Tibial nerve (tissue), 4 donors: ENCODE data around the gene C5orf58. TPM values are rescaled to one million over a fixed set of nuclear protein-coding genes. Genes with fewer than 3 reads are reported as not detected.

Experiments used
- DNase-seq, 2 donors: peaks; one replicate each; pipeline ENCODE4 v3.0.0-alpha.2; 2019; ENCODE audit warnings: low spot score in 2 of 2
- H3K27ac ChIP-seq, 4 donors: fragments of 200-600 bp; sonication (generic) in 3 of 4; one replicate each; pipeline ENCODE4 v1.5.1; 2017 to 2019; ENCODE audit warnings: mild to moderate bottlenecking in 1 of 4
- H3K27me3 ChIP-seq, 2 donors: fragments of 200-600 bp; sonication (generic) in 1 of 2; one replicate each; pipeline versions ENCODE4 v1.5.1 to v1.6.0; 2017 to 2019
- H3K36me3 ChIP-seq, 3 donors: fragments of 200-600 bp; sonication (generic); one replicate each; pipeline ENCODE4 v1.5.1; 2018 to 2019
- H3K4me1 ChIP-seq, 4 donors: fragments of 200-600 bp; sonication (generic) in 3 of 4; one replicate each; pipeline ENCODE4 v1.5.1; 2017 to 2019
- H3K4me3 ChIP-seq, 4 donors: fragments of 200-600 bp; sonication (generic) in 3 of 4; one replicate each; pipeline ENCODE4 v1.5.1; 2017 to 2019; ENCODE audit warnings: mild to moderate bottlenecking in 1 of 4, moderate library complexity in 1 of 4
- H3K9me3 ChIP-seq, 4 donors: fragments of 200-600 bp; sonication (generic) in 3 of 4; one replicate each; pipeline ENCODE4 v1.5.1; 2017 to 2019
- CTCF ChIP-seq, 5 experiments: fragments of 200-600 bp in 3 of 5; fragments of 450-650 bp in 2 of 5; sonication (generic) in 3 of 5; IDR thresholded peaks; one replicate each; pipeline ENCODE4 v1.5.1; 2016 to 2019; ENCODE audit warnings: antibody characterized with exemption in 5 of 5, mild to moderate bottlenecking in 3 of 5, moderate library complexity in 2 of 5
- EP300 ChIP-seq, 2 donors: sonication (generic); formaldehyde crosslinking; IDR thresholded peaks; one replicate each; pipeline ENCODE4 v1.6.1; 2017; ENCODE audit warnings: antibody characterized with exemption in 2 of 2, mild to moderate bottlenecking in 1 of 2
- POLR2A ChIP-seq, 2 donors: fragments of 450-650 bp; IDR thresholded peaks; one replicate each; pipeline ENCODE4 v1.6.1; 2017; ENCODE audit warnings: antibody characterized with exemption in 2 of 2, mild to moderate bottlenecking in 2 of 2, moderate library complexity in 2 of 2
- WGBS, 2 donors: methylation state at CpG; one replicate each; pipeline ENCODE4 v1.1.5; 2018; 5-methylcytosine and 5-hydroxymethylcytosine counted together
- total RNA-seq, 4 donors: library from RNA; depleted of rRNA; stranded (reverse); fragments of >200 nt; gene quantifications; one replicate each; pipeline ENCODE4 v1.1.0, GENCODE V29; 2016

The C5orf58 gene
- total RNA-seq, 4 donors from 2014 or later, result 1.5 TPM; not detected in 3

GRCh38 chr5:170221327-170221741, 11.5 kb upstream of the C5orf58 start:
- H3K4me3 ChIP-seq, result no peak overlapping the region
- no peaks in the 10 kb centered on the region for H3K27me3 ChIP-seq
- TF ChIP-seq EP300 (IDR thresholded peaks at IDR 0.05) (peak; percentile 69 to 77), CTCF (IDR thresholded peaks at IDR 0.05) (peak in 3 of 5 experiments; percentile 4 to 21 (median 12)), POLR2A (IDR thresholded peaks at IDR 0.05) (no peak)
- H3K4me1 ChIP-seq, result peaks cover 0 to 52% (median 21%) of the 10 kb centered on the region in 4 donors
- no peak for DNase-seq
- H3K9me3 ChIP-seq, result no peaks in the 10 kb centered on the region
- peak overlapping the region; percentile 49 to 89 (median 64) for H3K27ac ChIP-seq
- no peaks in the 10 kb centered on the region for H3K36me3 ChIP-seq
- WGBS, 2 donors, result 30 to 42% methylated on average over 6 of the region's 6 CpGs

GRCh38 chr5:170223360-170223759, 9.4 kb upstream of the C5orf58 start:
- Histone ChIP-seq H3K27me3 (no peaks in the 10 kb centered on the region), H3K4me3 (no peak overlapping the region), H3K4me1 (peaks cover 0 to 59% (median 21%) of the 10 kb centered on the region in 4 donors), H3K9me3 (no peaks in the 10 kb centered on the region), H3K36me3 (no peaks in the 10 kb centered on the region), H3K27ac (peak overlapping the region in 2 of 4 donors; percentile 60 to 78)
- DNase-seq, result no peak
- no peak for TF ChIP-seq POLR2A (IDR thresholded peaks at IDR 0.05)
- no peak for TF ChIP-seq CTCF (IDR thresholded peaks at IDR 0.05)
- TF ChIP-seq EP300 (IDR thresholded peaks at IDR 0.05), result no peak

- Histone ChIP-seq H3K4me3 (no peak overlapping the region), H3K36me3 (no peaks in the 10 kb centered on the region), H3K27ac (peak overlapping the region in 2 of 4 donors; percentile 60 to 78), H3K27me3 (no peaks in the 10 kb centered on the region), H3K9me3 (no peaks in the 10 kb centered on the region), H3K4me1 (peaks cover 0 to 64% (median 24%) of the 10 kb centered on the region in 4 donors)
- no peak for TF ChIP-seq POLR2A (IDR thresholded peaks at IDR 0.05)
- no peak for TF ChIP-seq EP300 (IDR thresholded peaks at IDR 0.05)
- TF ChIP-seq CTCF (IDR thresholded peaks at IDR 0.05), result no peak
- DNase-seq, result no peak
- WGBS, 2 donors, result 76 to 78% methylated on average over 5 of the region's 5 CpGs
Measured at GRCh38 chr5:170223906-170224305, 8.9 kb upstream of the C5orf58 start.

- peak; percentile 86 to 98 for DNase-seq
- peaks cover 0 to 67% (median 21%) of the 10 kb centered on the region in 4 donors for H3K4me1 ChIP-seq
- H3K27me3 ChIP-seq, result no peaks in the 10 kb centered on the region
- peak overlapping the region in 1 of 4 donors; percentile 22 for H3K27ac ChIP-seq
- TF ChIP-seq CTCF (IDR thresholded peaks at IDR 0.05) (peak; percentile 64 to 87 (median 74)), POLR2A (IDR thresholded peaks at IDR 0.05) (no peak), EP300 (IDR thresholded peaks at IDR 0.05) (peak in 1 of 2 donors; percentile 16)
- H3K9me3 ChIP-seq, result no peaks in the 10 kb centered on the region
- 60 to 67% methylated on average over 7 of the region's 7 CpGs for WGBS, 2 donors
- H3K36me3 ChIP-seq, result no peaks in the 10 kb centered on the region
- H3K4me3 ChIP-seq, result no peak overlapping the region
Measured at GRCh38 chr5:170225326-170226128, 7.3 kb upstream of the C5orf58 start.

GRCh38 chr5:170226129-170226615, 6.6 kb upstream of the C5orf58 start:
- WGBS, 2 donors, result 73 to 81% methylated on average over 9 of the region's 9 CpGs
- no peak overlapping the region for H3K4me3 ChIP-seq
- DNase-seq, result no peak
- H3K27me3 ChIP-seq, result no peaks in the 10 kb centered on the region
- H3K36me3 ChIP-seq, result no peaks in the 10 kb centered on the region
- H3K9me3 ChIP-seq, result no peaks in the 10 kb centered on the region
- no peak for TF ChIP-seq POLR2A (IDR thresholded peaks at IDR 0.05)
- peak in 1 of 5 experiments; percentile 1 for TF ChIP-seq CTCF (IDR thresholded peaks at IDR 0.05)
- TF ChIP-seq EP300 (IDR thresholded peaks at IDR 0.05), result no peak
- H3K27ac ChIP-seq, result peak overlapping the region in 2 of 4 donors; percentile 22 to 68
- peaks cover 0 to 62% (median 18%) of the 10 kb centered on the region in 4 donors for H3K4me1 ChIP-seq
